Measurements from ENCODE around the gene DOCK10.

DNA sequence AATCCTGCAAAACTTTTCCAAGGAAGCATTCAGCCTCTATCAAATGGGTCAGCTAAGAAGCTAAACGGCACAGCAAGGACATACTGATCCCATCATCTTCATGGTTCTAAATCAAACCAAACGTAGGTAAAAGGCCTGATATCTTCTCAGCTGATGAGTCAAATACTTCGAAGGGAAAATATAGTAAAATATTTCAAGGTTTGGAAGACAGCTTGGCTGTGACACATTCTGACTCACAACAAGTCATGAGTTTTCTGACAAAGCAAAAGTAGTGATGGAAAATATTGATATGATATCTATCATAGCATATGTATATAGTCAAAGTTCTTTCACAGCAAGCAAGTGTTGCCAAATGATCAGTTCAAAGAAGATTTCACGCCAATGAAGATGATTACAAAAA lies 31.5 kb downstream of the DOCK10 start:
- TF ChIP-seq, protein P1, sequence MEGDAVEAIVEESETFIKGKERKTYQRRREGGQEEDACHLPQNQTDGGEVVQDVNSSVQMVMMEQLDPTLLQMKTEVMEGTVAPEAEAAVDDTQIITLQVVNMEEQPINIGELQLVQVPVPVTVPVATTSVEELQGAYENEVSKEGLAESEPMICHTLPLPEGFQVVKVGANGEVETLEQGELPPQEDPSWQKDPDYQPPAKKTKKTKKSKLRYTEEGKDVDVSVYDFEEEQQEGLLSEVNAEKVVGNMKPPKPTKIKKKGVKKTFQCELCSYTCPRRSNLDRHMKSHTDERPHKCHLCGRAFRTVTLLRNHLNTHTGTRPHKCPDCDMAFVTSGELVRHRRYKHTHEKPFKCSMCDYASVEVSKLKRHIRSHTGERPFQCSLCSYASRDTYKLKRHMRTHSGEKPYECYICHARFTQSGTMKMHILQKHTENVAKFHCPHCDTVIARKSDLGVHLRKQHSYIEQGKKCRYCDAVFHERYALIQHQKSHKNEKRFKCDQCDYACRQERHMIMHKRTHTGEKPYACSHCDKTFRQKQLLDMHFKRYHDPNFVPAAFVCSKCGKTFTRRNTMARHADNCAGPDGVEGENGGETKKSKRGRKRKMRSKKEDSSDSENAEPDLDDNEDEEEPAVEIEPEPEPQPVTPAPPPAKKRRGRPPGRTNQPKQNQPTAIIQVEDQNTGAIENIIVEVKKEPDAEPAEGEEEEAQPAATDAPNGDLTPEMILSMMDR (optimal IDR thresholded peaks at IDR 0.05 in 1 of 3, IDR thresholded peaks at IDR 0.05 in 1 of 3, conservative IDR thresholded peaks at IDR 0.05 in 1 of 3; ENCODE audit: extremely low read depth in 1 of 3, insufficient read depth in 2 of 3, low read length in 3 of 3) = no peak
- no peak for TF ChIP-seq EZH2 (IDR thresholded peaks at IDR 0.05; ENCODE audit: low read length)
